NCI-H1417 (cell line): ENCODE data around the gene GLYR1.

Source experiments
- DNase-seq, 3 experiments: peaks; one replicate each; lab custom pipeline; 2025; lab: John Stamatoyannopoulos, UW

The GLYR1 gene

DNA sequence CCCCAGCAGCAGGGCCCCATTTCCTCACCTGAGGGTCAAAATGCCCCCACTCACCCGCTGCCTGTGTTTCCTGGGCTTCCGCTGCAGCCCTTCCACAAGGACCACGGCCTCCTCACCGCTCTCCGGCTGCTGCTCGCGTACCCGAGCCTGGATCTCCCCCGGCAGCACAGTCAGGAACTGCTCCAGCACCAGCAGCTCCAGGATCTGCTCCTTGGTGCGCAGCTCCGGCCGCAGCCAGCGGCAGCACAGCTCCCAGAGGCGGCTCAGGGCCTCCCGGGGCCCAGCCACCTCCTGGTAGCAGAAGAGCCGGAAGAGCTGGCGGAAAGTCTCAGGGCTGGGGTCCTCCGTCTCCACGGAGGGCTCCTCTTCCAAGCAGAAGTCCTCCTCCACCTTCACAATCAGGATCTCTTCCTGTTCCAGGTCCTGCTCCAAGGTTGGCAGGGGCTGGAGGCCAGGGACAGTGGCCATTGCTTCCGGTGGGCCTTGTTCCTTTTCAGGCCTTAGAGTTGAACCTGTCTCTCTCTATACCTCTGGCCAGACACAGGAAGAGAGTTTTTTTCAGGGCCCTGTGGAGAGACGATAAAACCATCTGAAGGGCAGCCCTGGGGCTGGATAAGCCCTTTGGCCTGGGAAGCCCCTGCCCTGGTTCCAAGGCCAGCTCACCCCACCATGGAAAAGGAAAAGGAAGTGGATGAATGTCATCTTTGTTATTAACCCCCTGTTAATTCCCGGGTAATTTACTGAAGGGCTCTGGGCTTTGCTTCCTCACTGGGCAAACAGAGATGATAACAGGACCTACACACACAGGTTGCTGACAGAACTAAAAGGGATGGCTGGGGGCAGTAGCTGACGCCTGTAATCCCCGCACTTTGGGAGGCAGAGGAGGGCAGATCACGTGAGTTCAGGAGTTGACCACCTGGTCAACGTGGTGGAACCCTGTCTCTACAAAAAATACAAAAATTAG lies 81.3 kb downstream of the GLYR1 start:
- DNase-seq, result no peak

DNA sequence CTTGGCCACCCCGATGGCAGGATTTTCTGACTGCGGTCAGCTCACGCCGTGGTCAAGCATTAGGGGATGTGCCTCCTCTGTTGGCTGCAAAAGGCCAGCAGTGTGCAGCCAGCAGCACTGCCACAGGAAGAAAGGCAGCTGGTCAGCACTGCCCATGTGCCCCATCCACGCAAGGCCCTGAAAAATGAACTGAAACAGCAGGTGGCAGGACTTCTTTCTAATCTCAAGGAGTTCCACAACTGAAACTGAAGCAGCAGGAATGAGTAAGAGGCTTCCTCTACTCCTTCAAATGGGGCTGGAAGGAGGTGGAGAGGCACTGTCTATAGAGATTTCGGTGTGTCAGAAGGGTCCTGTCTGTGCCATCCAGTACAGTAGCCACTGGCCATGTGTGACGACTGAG lies 83.3 kb downstream of the GLYR1 start:
- DNase-seq, result no peak

DNA sequence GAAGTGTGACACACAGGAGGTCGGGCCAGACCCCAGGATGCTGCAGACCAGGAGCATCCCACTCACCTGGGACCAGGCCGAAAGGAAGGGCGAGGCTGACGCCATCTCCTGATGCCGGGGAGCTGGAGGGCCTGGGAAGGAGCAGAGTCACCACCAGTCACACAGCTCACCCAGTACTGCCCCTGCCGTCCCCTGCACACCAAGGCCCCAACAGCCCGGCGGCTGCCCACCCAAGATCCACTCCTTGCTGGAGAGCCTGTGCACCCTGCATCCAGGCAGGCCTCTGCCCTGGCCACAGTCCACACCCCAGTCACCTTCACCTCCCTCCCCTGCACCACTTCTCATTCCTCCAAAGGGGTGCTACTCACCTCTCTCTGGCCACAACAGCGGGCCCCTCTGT lies 84.9 kb downstream of the GLYR1 start:
- no peak for DNase-seq

DNA sequence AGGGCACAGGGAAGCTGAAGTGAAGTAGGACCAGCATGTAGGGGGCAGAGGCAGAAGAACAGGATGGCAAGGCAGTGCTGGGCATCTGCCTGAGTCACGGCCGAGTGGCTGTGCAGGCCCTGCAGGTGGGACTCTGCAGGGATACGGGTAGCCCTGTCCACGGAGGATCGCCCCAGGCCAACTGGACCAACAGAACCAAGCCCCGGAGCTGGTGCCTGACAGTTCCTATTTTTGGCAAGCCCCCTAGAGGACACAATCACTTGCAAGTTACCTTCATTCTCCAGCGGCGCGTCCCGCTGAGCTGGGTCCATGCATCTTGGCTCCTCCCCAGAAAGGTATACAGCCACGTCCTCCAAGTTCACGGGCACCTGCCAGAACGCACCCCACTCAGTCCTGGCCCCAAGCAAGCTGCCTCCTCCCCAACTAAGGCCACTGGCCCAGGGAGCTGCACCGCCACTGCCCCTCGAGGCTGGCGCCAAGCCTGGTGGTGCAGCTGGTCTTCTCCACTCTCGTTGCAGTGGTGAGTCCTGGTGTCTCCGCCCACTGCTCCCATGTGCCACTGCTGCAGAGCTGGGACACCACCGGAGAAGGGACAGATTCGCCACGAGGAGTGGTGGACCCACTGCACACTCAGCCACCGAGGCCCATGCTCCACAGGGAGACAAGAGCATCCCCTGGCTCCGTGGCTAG lies 86.7 kb downstream of the GLYR1 start:
- no peak for DNase-seq

DNA sequence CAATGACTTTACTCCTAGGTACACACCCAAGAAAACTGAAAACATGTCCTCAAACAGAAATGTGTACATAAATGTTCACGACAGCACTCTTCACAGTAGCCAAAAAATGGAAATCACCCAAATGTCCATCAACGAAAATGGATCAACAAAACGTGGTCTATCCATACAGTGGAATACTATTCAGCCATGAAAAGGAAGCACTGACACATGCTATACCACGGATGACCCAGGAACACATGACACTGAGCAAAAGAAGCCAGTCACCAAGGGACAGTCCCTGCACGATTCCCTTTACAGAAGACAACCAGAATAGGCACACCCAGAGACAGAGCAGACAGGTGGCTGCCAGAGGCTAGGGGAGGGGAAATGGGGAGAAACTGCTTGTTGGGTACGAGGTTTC lies 91.4 kb downstream of the GLYR1 start:
- DNase-seq, result no peak

DNA sequence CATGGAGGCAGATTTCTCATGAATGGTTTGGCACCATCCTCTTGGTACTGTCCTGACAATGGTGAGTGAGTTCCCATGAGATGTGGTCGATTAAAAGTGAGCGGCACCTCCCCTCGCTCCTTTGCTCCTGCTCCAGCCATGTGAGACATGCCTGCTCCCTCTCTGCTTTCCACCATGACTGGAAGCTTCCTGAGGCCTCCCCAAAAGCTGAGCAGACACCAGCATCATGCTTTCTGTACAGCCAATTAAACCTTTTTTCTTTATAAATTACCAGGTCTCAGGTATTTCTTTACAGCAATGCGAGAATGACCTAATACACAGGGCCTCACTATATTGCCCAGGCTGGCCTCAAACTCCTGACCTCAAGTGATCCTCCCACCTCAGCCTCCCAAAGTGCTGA lies 92.2 kb downstream of the GLYR1 start:
- DNase-seq, result no peak

DNA sequence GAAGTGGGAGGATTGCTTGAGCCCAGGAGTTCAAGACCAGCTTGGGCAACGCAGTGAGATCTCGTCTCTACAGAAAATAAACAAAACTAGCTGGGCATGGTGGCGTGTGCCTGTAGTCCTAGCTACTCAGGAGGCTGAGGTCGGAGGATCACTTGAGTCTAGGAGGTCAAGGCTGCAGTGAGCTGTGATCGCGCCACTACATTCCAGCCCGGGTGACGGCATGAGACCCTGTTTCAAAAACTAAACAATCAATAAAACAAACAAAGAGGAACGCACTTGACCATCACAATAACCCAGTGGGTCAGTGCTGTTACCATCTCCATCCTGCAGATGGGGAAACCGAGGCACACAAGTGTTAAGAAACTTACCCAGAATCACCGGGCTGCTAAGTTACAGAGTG lies 93.9 kb downstream of the GLYR1 start:
- DNase-seq, result no peak
